H1 (cell line): ENCODE data around the gene EPN3. TPM values are rescaled to one million over a fixed set of nuclear protein-coding genes. Genes with fewer than 3 reads are reported as not detected.

Source experiments
- CTCF ChIA-PET: fragments of 300-600 bp; sonication (Branson Sonifier 250); formaldehyde crosslinking; loops from one replicate; lab custom pipeline; 2021; ENCODE audit not compliant: partially characterized antibody; lab: Charles Lee
- POLR2A ChIA-PET: fragments of 300-600 bp; sonication (Branson Sonifier 250); formaldehyde crosslinking; loops from one replicate; lab custom pipeline; 2021; ENCODE audit warnings: inconsistent platforms; ENCODE audit not compliant: partially characterized antibody; lab: Charles Lee
- DNase-seq, 2 experiments: peaks; one replicate each; pipeline versions ENCODE4 v3.0.0 to v3.0.0-alpha.2; 2010 to 2022; ENCODE audit warnings: low spot score in 2 of 2, low read depth in 1 of 2, mixed read lengths in 1 of 2
- FAIRE-seq: peaks from 2 replicates; lab custom pipeline; 2011; peaks lifted over from hg19 to GRCh38; lab: Jason Lieb, UNC
- H2AFZ ChIP-seq: 2 replicates; pipeline ENCODE4 v1.8.1; 2012; ENCODE audit warnings: low read length, inconsistent platforms
- H2AK5ac ChIP-seq: 2 replicates; pipeline ENCODE4 v1.6.1; 2013; ENCODE audit warnings: low read depth, low read length
- H2BK120ac ChIP-seq: replicated peaks from 2 replicates; pipeline ENCODE3; 2013; ENCODE audit warnings: low read depth, low read length, inconsistent platforms
- H2BK12ac ChIP-seq: 2 replicates; pipeline ENCODE4 v1.6.1; 2013; ENCODE audit warnings: low read depth, low read length
- H2BK15ac ChIP-seq: 2 replicates; pipeline ENCODE4 v1.6.1; 2013; ENCODE audit warnings: low read length
- H2BK20ac ChIP-seq: 2 replicates; pipeline ENCODE4 v1.6.1; 2013; ENCODE audit warnings: low read length
- H2BK5ac ChIP-seq: 2 replicates; pipeline ENCODE4 v1.6.1; 2013; ENCODE audit warnings: low read depth, low read length
- H3K14ac ChIP-seq: 2 replicates; pipeline ENCODE4 v1.6.1; 2013; ENCODE audit warnings: inconsistent platforms; ENCODE audit not compliant: insufficient read length
- H3K18ac ChIP-seq: 2 replicates; pipeline ENCODE4 v1.6.1; 2013; ENCODE audit warnings: low read length; ENCODE audit errors: extremely low read depth
- H3K23ac ChIP-seq: 2 replicates; pipeline ENCODE4 v1.6.1; 2013; ENCODE audit warnings: inconsistent platforms; ENCODE audit not compliant: insufficient read length
- H3K23me2 ChIP-seq: 2 replicates; pipeline ENCODE4 v1.6.1; 2013; ENCODE audit warnings: low read depth, low read length
- H3K27ac ChIP-seq: 2 replicates; pipeline ENCODE4 v1.6.1; 2011; ENCODE audit warnings: low read depth, low read length, inconsistent platforms
- H3K27me3 ChIP-seq, 4 experiments: replicated peaks in 1 of 4; 1 replicate in 1 of 4; 2 replicates in 3 of 4; pipeline versions ENCODE4 v1.6.1 to v1.8.1; 2011 to 2013; ENCODE audit warnings: low read length in 3 of 4, mild to moderate bottlenecking in 3 of 4, inconsistent platforms in 2 of 4, mixed read lengths in 2 of 4, moderate library complexity in 1 of 4; ENCODE audit not compliant: control insufficient read depth in 3 of 4, insufficient read depth in 3 of 4; ENCODE audit errors: extremely low read depth in 1 of 4
- H3K36me3 ChIP-seq, 4 experiments: 2 replicates each; pipeline versions ENCODE4 v1.6.1 to v1.8.1; 2011 to 2013; ENCODE audit warnings: mild to moderate bottlenecking in 4 of 4, low read length in 3 of 4, moderate library complexity in 2 of 4, control low read depth in 1 of 4, inconsistent platforms in 1 of 4; ENCODE audit not compliant: insufficient read depth in 4 of 4, control insufficient read depth in 2 of 4
- H3K4ac ChIP-seq: replicated peaks from 2 replicates; pipeline ENCODE3; 2013; ENCODE audit warnings: low read length, low read depth, mixed read lengths, inconsistent platforms; ENCODE audit not compliant: insufficient read length
- H3K4me1 ChIP-seq, 4 experiments: replicated peaks in 1 of 4; 1 replicate in 1 of 4; 2 replicates in 3 of 4; pipeline versions ENCODE4 v1.6.1 to v1.8.1; 2011 to 2013; ENCODE audit warnings: low read length in 3 of 4, inconsistent platforms in 2 of 4, mixed read lengths in 1 of 4; ENCODE audit not compliant: insufficient read depth in 4 of 4, control insufficient read depth in 3 of 4
- H3K4me2 ChIP-seq, 2 experiments: 2 replicates each; pipeline versions ENCODE4 v1.6.1 to v1.8.1; 2011 to 2013; ENCODE audit warnings: low read depth in 2 of 2, low read length in 2 of 2, control low read depth in 1 of 2, inconsistent platforms in 1 of 2, mild to moderate bottlenecking in 1 of 2; ENCODE audit not compliant: insufficient read depth in 1 of 2
- H3K4me3 ChIP-seq, 4 experiments: fragments of 200-600, 300-600 bp in 1 of 4; sonication (generic), shearing (Covaris generic), sonication (Bioruptor Twin) in 1 of 4; 2 replicates each; pipeline versions ENCODE4 v1.5.1 to v1.8.1; 2011 to 2016; ENCODE audit warnings: low read length in 4 of 4, low read depth in 3 of 4, control low read depth in 2 of 4, inconsistent platforms in 2 of 4, mild to moderate bottlenecking in 2 of 4, mixed read lengths in 1 of 4, moderate library complexity in 1 of 4; ENCODE audit not compliant: insufficient read depth in 2 of 4; ENCODE audit errors: extremely low read depth in 1 of 4
- H3K56ac ChIP-seq: replicated peaks from 2 replicates; pipeline ENCODE3; 2013; ENCODE audit warnings: low read depth, mild to moderate bottlenecking, mixed read lengths, low read length, inconsistent platforms; ENCODE audit not compliant: insufficient read length
- H3K79me1 ChIP-seq: 2 replicates; pipeline ENCODE4 v1.6.1; 2013; ENCODE audit warnings: low read depth, low read length, control low read depth
- H3K79me2 ChIP-seq, 2 experiments: 2 replicates each; pipeline versions ENCODE4 v1.6.1 to v1.8.1; 2012 to 2013; ENCODE audit warnings: low read length in 2 of 2, mild to moderate bottlenecking in 2 of 2, inconsistent platforms in 1 of 2; ENCODE audit not compliant: insufficient read depth in 2 of 2, control insufficient read depth in 1 of 2
- H3K9ac ChIP-seq, 4 experiments: replicated peaks in 1 of 4; 1 replicate in 1 of 4; 2 replicates in 3 of 4; pipeline versions ENCODE4 v1.6.1 to v1.8.1; 2011 to 2013; ENCODE audit warnings: low read depth in 3 of 4, low read length in 3 of 4, control low read depth in 2 of 4, mild to moderate bottlenecking in 2 of 4, moderate library complexity in 2 of 4, inconsistent platforms in 1 of 4; ENCODE audit errors: extremely low read depth in 1 of 4
- H3K9me3 ChIP-seq, 2 experiments: 2 replicates each; pipeline versions ENCODE4 v1.6.1 to v1.8.1; 2012 to 2013; ENCODE audit warnings: mild to moderate bottlenecking in 2 of 2, moderate library complexity in 2 of 2, control low read depth in 1 of 2, inconsistent platforms in 1 of 2, low read depth in 1 of 2, low read length in 1 of 2, mixed read lengths in 1 of 2; ENCODE audit not compliant: insufficient read depth in 2 of 2
- H4K20me1 ChIP-seq, 2 experiments: replicated peaks in 1 of 2; 2 replicates each; pipeline versions ENCODE3 to v1.8.1; 2011 to 2013; ENCODE audit warnings: inconsistent platforms in 2 of 2, low read length in 2 of 2, mild to moderate bottlenecking in 1 of 2; ENCODE audit not compliant: insufficient read depth in 2 of 2, control insufficient read depth in 1 of 2
- H4K5ac ChIP-seq: 2 replicates; pipeline ENCODE4 v1.6.1; 2013; ENCODE audit warnings: low read length, low read depth, mixed read lengths, inconsistent platforms; ENCODE audit not compliant: insufficient read length
- H4K8ac ChIP-seq: 2 replicates; pipeline ENCODE4 v1.8.0; 2013; ENCODE audit warnings: mild to moderate bottlenecking, moderate library complexity, low read length, inconsistent platforms; ENCODE audit not compliant: insufficient read depth; ENCODE audit errors: extremely low read depth
- H4K91ac ChIP-seq: replicated peaks from 2 replicates; pipeline ENCODE3; 2013; ENCODE audit warnings: low read length, mixed read lengths, inconsistent platforms; ENCODE audit not compliant: insufficient read length
- FOSL1 ChIP-seq: IDR thresholded peaks from 2 replicates; pipeline ENCODE4 v1.6.1; 2011; ENCODE audit warnings: mild to moderate bottlenecking, low read depth, low read length, moderate library complexity; ENCODE audit not compliant: insufficient read depth
- KDM4A ChIP-seq: IDR thresholded peaks from one replicate; pipeline ENCODE4 v1.7.1; 2012; ENCODE audit warnings: low read depth, mild to moderate bottlenecking, moderate library complexity, low read length, inconsistent platforms; ENCODE audit not compliant: severe bottlenecking
- PHF8 ChIP-seq: fragments of 200-600 bp; sonication (generic); conservative IDR thresholded peaks from 2 replicates; pipeline ENCODE4 v1.7.1; 2012; ENCODE audit warnings: low read depth, mild to moderate bottlenecking, inconsistent platforms, low read length, moderate library complexity
- RAD21 ChIP-seq, 2 experiments: IDR thresholded peaks in 1 of 2; conservative IDR thresholded peaks in 1 of 2; 2 replicates each; pipeline ENCODE4 v1.6.1; 2011; ENCODE audit warnings: low read depth in 2 of 2, low read length in 2 of 2, improper control_type of control experiment in 1 of 2, inconsistent platforms in 1 of 2, mild to moderate bottlenecking in 1 of 2, moderate library complexity in 1 of 2
- WGBS, 2 experiments: shearing (Covaris generic) in 1 of 2; methylation state at CpG; one replicate each; pipeline versions ENCODE4 v1.1.6 to v1.1.7; 2013 to 2015; ENCODE audit warnings: low lambda C conversion rate in 2 of 2, mixed read lengths in 2 of 2, inconsistent platforms in 1 of 2, low coverage in 1 of 2, missing lambda C conversion rate in 1 of 2; ENCODE audit not compliant: insufficient replicate concordance in 2 of 2, insufficient coverage in 1 of 2, insufficient read length in 1 of 2; ENCODE audit errors: extremely low coverage in 1 of 2, missing lambda C conversion rate in 1 of 2; 5-methylcytosine and 5-hydroxymethylcytosine counted together
- polyA plus RNA-seq, 7 experiments: library from polyadenylated mRNA; depleted of rRNA in 3 of 7; stranded (reverse) in 5 of 7; unstranded in 2 of 7; fragments of >200 nt in 5 of 7; fragments of 200-250 nt in 2 of 7; gene quantifications; 1 replicate in 5 of 7; 2 replicates in 1 of 7; 4 replicates in 1 of 7; pipeline versions ENCODE4 v1.2.1 to v1.2.3, GENCODE V29; 2011 to 2013; ENCODE audit warnings: missing spikeins in 2 of 7, mixed read lengths in 2 of 7
- total RNA-seq: library from RNA; stranded (reverse); fragmentation: NEBNext Ultra II Directional; extraction: Animal tissue kit (Norgen Biotek cat#: 25700); gene quantifications from 2 replicates; pipeline ENCODE4 v1.2.1, GENCODE V29; 2021

EPN3 gene
- total and polyA plus RNA-seq, 2 of the 8 experiments (the other 6 are each of a cell fraction or from before 2014, with no cell fraction given): 6.7 to 7.9 TPM

DNA sequence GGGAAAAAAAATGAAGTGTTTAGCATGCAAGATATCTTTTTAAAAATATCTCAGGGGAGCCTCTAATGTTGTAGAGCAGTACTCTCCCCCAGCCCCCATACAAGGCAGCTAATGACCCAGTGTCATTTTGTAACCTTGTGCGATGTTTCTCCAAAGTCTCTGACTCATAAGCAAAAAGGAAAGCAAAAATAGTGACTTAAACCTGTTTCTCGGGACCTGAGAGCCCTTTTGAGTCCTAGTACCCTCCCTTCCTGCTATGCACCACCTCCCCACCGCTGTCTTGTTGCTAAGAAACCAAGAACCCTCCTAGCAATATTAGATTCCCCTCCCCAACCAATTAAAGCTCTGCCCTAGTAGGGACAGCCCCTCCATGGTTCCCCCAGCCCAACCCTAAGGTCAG, 21.5 kb upstream of the EPN3 start:
- Histone ChIP-seq H3K4ac (no peak overlapping the region), H3K79me2 (no peaks in the 10 kb centered on the region), H3K79me1 (no peaks in the 10 kb centered on the region), H3K4me1 (peaks cover 0 to 9% (median 4%) of the 10 kb centered on the region in 4 experiments; a peak in 4 of 7 replicates), H3K14ac (no peak overlapping the region), H3K4me3 (no peak overlapping the region), H3K9ac (no peak overlapping the region), H2BK5ac (no peak overlapping the region), H3K27ac (no peak overlapping the region), H4K20me1 (peaks cover 1 to 3% of the 10 kb centered on the region in 2 experiments), H2BK20ac (no peak overlapping the region), H2BK15ac (no peak overlapping the region), H3K9me3 (no peaks in the 10 kb centered on the region), H3K4me2 (no peak overlapping the region), H3K18ac (no peak overlapping the region), H3K23me2 (peaks cover 3% of the 10 kb centered on the region; the same call in 1 of the 2 replicates), H2BK120ac (no peak overlapping the region), H3K27me3 (no peaks in the 10 kb centered on the region; a peak in 1 of 7 replicates), H2AFZ (no peak overlapping the region), H4K5ac (no peak overlapping the region), H3K56ac (no peak overlapping the region), H4K8ac (no peak overlapping the region), H3K23ac (no peak overlapping the region), H2BK12ac (no peak overlapping the region), H4K91ac (no peak overlapping the region), H2AK5ac (no peak overlapping the region), H3K36me3 (no peaks in the 10 kb centered on the region)
- no peak for TF ChIP-seq KDM4A
- TF ChIP-seq FOSL1: no peak
- TF ChIP-seq RAD21 (IDR thresholded peaks at IDR 0.05 in 1 of 2, conservative IDR thresholded peaks at IDR 0.05 in 1 of 2; ENCODE audit: low read depth in 2 of 2, low read length in 2 of 2): no peak
- TF ChIP-seq PHF8: no peak
- FAIRE-seq (no peak), DNase-seq (no peak)
- WGBS, 2 experiments: 77% methylated on average over 3 of the region's 3 CpGs; no CpG with 5 or more reads in 1 of the 2 experiments
- ChIA-PET CTCF (interaction anchor here (1.3 to 3.4 kb wide), 4 partner anchors 8 to 40 kb away, joined by 3 to 10 read pairs (median 4); partner anchors contain the start of gene EPN3), POLR2A (interaction anchor here (0.6 kb wide), 1 partner anchor 24 kb away, joined by 3 read pairs; no protein-coding TSS in a partner anchor)
